HEK293T (cell line): ENCODE results near the gene RASSF4.

Source experiments
- BHLHE40 ChIP-seq: fragments of 450-650 bp; IDR thresholded peaks from 2 replicates; pipeline ENCODE4 v1.6.1; 2016; ENCODE audit warnings: mild to moderate bottlenecking, moderate library complexity, borderline replicate concordance
- ELF4 ChIP-seq: fragments of 450-650 bp; IDR thresholded peaks from 2 replicates; pipeline ENCODE4 v1.6.1; 2017; ENCODE audit warnings: antibody characterized with exemption
- FOXK2 ChIP-seq: fragments of 450-650 bp; IDR thresholded peaks from 2 replicates; pipeline ENCODE4 v1.6.1; 2016; ENCODE audit warnings: mild to moderate bottlenecking
- FOXM1 ChIP-seq: fragments of 450-650 bp; IDR thresholded peaks from 2 replicates; pipeline ENCODE4 v1.6.1; 2017; ENCODE audit warnings: mild to moderate bottlenecking, borderline replicate concordance
- HDGF ChIP-seq: fragments of 450-650 bp; IDR thresholded peaks from 2 replicates; pipeline ENCODE4 v1.6.1; 2017; ENCODE audit warnings: antibody characterized with exemption, borderline replicate concordance
- L3MBTL2 ChIP-seq: fragments of 450-650 bp; conservative IDR thresholded peaks from 2 replicates; pipeline ENCODE4 v1.6.1; 2016; ENCODE audit warnings: mild to moderate bottlenecking
- LEF1 ChIP-seq: fragments of 450-650 bp; IDR thresholded peaks from 2 replicates; pipeline ENCODE4 v1.6.1; 2017; ENCODE audit warnings: mild to moderate bottlenecking, borderline replicate concordance
- SP1 ChIP-seq: fragments of 450-650 bp; IDR thresholded peaks from 2 replicates; pipeline ENCODE4 v1.6.1; 2017
- TARDBP ChIP-seq: fragments of 450-650 bp; IDR thresholded peaks from 2 replicates; pipeline ENCODE4 v1.6.1; 2016
- ZNF384 ChIP-seq: fragments of 450-650 bp; IDR thresholded peaks from 2 replicates; pipeline ENCODE4 v1.6.1; 2016

DNA sequence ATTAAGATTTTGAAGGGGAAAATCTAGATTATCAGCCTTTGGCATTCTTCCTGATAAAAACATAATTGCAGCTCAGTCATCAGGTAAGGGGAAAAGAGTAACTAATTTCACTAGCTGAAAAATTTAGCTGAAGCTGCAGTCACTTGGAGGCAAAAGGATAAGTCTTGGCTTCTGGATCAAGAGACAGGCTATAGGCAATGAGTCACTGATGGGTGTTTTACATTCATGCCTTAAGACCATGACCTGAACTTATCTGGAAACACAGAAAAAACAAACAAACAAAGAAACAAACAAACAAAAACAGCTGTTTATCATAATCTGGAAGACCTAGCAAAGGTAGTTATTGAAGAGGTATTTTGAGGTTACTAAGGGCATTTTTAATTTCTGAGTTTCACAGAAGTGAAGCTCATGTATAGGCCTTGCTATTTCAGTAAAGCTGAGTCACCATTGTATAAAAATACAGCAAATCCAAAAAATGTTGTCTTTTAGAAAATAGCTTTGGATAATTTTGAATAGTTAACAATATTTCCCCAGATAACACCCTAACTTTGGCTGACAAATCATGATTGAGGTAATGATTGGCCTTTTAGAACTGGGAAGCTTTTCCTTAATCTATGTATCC is 81.4 kb downstream of the RASSF4 start:
- TF ChIP-seq BHLHE40 (no peak), FOXK2 (no peak), L3MBTL2 (no peak), FOXM1 (no peak), HDGF (no peak), ELF4 (no peak), SP1 (no peak), TARDBP (no peak), LEF1 (no peak), ZNF384 (no peak)
